ENCODE measurements around the gene AR.

AR gene

DNA sequence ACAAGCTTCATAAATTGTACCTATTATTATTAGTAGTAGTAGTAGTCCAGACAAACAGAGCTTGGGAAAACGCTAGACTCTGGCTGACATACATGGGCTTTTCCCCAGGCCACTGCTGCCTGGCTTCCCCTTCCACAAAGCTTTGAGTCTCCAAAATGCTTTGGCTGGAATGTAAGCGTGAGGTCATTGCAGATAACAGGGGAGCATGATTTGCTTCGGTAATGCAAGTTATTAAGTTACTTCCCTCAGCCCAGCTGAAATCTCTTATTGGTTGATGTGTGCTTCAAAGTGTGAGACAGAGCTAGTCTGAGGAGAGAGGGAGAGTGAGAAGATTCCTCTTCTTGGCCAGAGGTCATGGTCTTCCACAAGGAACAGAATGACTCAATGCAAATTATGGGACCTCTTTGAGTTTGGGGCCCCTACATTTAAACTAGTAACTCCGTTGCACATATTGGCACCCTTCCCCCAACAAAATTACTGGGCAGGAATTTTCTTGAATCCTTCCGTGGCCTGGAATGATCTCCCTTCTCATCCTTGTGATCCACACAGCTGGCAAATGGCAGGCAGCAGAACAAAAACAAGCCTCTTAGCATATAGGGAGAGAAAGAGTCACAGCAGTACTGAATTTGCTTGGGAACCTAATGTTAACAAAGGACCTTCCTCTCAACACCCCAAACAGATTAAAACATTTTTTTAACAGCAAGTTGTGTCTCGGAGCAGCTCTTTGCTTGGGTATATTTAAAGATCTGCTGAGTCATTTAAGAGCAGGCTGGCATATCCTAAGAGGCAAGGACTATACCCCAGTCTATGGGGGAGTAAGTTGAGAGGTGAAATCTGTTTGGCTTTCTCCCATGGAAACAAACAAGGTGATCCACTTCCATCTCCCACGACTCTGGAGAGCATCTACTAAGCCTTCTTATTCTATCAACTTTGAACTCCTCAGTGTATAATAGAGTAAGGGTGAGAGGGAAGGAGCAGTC is 19.9 kb downstream of the AR start:
- no peak overlapping the region for H3K4me3 ChIP-seq (replicated peaks in 1 of 2; ENCODE audit: low read depth in 2 of 2, low read length in 2 of 2)
- DNase-seq (ENCODE audit: low read depth in 2 of 2): peak; percentile 27 to 74
- TF ChIP-seq, protein P1, sequence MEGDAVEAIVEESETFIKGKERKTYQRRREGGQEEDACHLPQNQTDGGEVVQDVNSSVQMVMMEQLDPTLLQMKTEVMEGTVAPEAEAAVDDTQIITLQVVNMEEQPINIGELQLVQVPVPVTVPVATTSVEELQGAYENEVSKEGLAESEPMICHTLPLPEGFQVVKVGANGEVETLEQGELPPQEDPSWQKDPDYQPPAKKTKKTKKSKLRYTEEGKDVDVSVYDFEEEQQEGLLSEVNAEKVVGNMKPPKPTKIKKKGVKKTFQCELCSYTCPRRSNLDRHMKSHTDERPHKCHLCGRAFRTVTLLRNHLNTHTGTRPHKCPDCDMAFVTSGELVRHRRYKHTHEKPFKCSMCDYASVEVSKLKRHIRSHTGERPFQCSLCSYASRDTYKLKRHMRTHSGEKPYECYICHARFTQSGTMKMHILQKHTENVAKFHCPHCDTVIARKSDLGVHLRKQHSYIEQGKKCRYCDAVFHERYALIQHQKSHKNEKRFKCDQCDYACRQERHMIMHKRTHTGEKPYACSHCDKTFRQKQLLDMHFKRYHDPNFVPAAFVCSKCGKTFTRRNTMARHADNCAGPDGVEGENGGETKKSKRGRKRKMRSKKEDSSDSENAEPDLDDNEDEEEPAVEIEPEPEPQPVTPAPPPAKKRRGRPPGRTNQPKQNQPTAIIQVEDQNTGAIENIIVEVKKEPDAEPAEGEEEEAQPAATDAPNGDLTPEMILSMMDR (IDR thresholded peaks at IDR 0.05; ENCODE audit: low read depth, low read length): no peak

DNA sequence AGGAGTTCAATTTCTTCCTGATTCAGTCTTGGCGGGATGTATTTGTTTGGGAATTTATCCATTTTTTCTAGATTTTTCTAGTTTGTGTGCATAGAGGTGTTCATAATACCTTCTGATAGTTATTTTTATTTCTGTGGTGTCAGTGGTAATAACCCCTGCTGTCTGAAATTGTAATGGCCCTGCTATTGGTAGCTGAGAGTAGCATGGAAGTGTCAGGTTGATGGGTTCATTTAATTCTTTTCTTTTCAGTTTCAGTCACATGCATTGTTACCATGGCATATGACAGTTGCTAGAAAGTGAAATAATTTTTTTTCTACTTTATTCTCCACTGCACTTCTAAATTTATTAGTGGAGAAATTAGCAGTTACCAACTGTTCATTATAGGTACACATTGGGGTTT is 20.7 kb downstream of the AR start:
- no peak overlapping the region for H3K4me3 ChIP-seq (replicated peaks in 1 of 2; ENCODE audit: low read depth in 2 of 2, low read length in 2 of 2)
- no peak for DNase-seq (ENCODE audit: low read depth in 2 of 2)
- TF ChIP-seq, protein P1 (IDR thresholded peaks at IDR 0.05; ENCODE audit: low read depth, low read length): no peak

DNA sequence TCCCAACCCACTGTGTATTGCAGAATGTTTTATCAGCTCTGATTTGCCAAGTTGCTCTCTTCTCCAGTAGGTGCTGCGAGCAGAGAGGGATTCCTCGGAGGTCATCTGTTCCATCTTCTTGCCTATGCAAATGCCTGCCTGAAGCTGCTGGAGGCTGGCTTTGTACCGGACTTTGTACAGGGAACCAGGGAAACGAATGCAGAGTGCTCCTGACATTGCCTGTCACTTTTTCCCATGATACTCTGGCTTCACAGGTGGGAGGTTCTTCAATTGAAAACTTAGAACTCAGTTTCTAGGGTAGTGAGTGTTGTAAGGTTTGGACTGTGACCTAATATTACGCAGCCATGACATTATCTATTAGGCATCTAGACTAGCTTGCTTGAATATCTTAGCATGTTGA is 24.9 kb downstream of the AR start:
- H3K4me3 ChIP-seq (replicated peaks in 1 of 2; ENCODE audit: low read depth in 2 of 2, low read length in 2 of 2): no peak overlapping the region
- peak in 1 of 2 donors; percentile 12 for DNase-seq (ENCODE audit: low read depth in 2 of 2)
- TF ChIP-seq, protein P1 (IDR thresholded peaks at IDR 0.05; ENCODE audit: low read depth, low read length): no peak

DNA sequence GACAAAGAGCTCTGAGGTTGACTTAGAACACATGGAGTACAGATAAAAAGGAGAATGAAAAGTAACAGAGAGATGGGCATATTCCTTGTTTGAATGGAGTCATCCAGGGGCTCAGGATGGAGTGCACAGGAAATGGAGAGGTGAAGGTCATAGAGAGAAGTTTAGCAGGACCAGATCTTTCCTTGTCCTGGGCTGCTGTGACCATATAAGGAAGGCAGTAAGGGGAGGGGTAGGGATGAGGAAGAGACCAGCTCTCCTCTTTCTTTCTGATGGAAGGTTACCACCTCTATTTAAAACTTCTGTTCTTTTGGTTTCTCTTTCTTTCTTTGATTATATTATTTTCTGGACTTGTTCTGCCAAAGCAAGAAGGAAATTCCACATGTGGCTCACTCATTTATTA is 27.0 kb downstream of the AR start:
- H3K4me3 ChIP-seq (replicated peaks in 1 of 2; ENCODE audit: low read depth in 2 of 2, low read length in 2 of 2): no peak overlapping the region
- DNase-seq (ENCODE audit: low read depth in 2 of 2): no peak
- TF ChIP-seq, protein P1 (IDR thresholded peaks at IDR 0.05; ENCODE audit: low read depth, low read length): no peak

DNA sequence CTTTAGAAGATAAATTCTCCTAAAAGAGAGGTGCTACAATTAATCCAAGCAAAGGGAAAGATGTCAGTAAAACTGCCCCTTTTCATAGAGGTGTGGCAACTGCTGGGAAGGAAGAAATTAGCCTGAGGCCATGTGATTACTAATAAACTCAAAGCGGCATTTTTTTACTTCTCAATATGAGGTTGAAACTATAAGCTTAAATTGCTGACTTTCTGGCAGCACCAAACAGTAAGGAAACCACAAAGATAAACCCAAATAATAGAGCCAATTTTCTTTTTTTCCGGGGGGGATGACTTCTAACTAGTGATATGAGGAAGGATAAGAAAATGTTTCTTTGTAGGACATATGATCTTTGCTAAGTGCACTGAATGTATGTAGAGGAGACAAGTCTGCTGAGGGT is 30.9 kb downstream of the AR start:
- TF ChIP-seq, protein P1 (IDR thresholded peaks at IDR 0.05; ENCODE audit: low read depth, low read length): no peak
- DNase-seq (ENCODE audit: low read depth in 2 of 2): peak in 1 of 2 donors; percentile 47
- H3K4me3 ChIP-seq (replicated peaks in 1 of 2; ENCODE audit: low read depth in 2 of 2, low read length in 2 of 2): no peak overlapping the region

DNA sequence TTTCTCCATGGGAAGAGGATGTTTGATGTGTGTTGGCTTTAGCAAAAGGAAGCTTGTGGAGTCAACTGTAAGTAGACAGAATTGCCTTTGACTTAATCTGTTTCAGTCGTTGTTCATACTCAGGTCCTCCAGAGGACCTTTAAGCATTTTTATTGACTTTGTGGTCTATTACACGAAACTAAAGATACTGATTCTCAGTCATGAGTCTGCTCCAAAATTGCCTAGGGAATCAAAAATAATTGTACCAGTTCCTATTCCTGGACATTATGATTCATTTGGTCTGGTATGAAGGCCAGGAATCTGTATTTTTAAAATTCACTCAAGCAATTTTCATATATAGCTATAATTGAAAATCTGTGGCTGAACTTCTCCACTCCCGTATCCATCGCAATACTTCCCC is 38.6 kb downstream of the AR start:
- peak in 1 of 2 donors; percentile 31 for DNase-seq (ENCODE audit: low read depth in 2 of 2)
- TF ChIP-seq, protein P1 (IDR thresholded peaks at IDR 0.05; ENCODE audit: low read depth, low read length): no peak
- no peak overlapping the region for H3K4me3 ChIP-seq (replicated peaks in 1 of 2; ENCODE audit: low read depth in 2 of 2, low read length in 2 of 2)
